ENCODE data around the gene MIA3.

The MIA3 gene

GRCh38 chr1:222716393-222716792 lies 98.5 kb downstream of the MIA3 start:
- no peak for DNase-seq (ENCODE audit: low read depth in 2 of 2, low spot score in 1 of 2)
